A549 (cell line): Measurements from ENCODE around the gene PIAS4.

Experiments
- CBX2 ChIP-seq: fragments of 200-600 bp; sonication (generic); IDR thresholded peaks from 2 replicates; pipeline ENCODE4 v1.6.1; 2016; ENCODE audit warnings: low read depth, mild to moderate bottlenecking, borderline replicate concordance
- CEBPB ChIP-seq, 2 experiments: fragments of >200 bp in 1 of 2; sonication (Bioruptor Twin) in 1 of 2; formaldehyde crosslinking in 1 of 2; IDR thresholded peaks; 2 replicates each; pipeline ENCODE4 v1.6.1; 2012 to 2016
- CTCF ChIP-seq: fragments of >200 bp; sonication (Bioruptor Twin); formaldehyde crosslinking; IDR thresholded peaks from 3 replicates; pipeline ENCODE4 v1.5.1; 2016
- EHF ChIP-seq: fragments of 250-450 bp; sonication (Bioruptor Pico); IDR thresholded peaks from 2 replicates; pipeline ENCODE4 v1.5.0; 2020; ENCODE audit warnings: mild to moderate bottlenecking
- EHMT2 ChIP-seq: fragments of 200-600 bp; sonication (generic); IDR thresholded peaks from 2 replicates; pipeline ENCODE4 v1.6.1; 2016; ENCODE audit warnings: antibody characterized with exemption, low read depth, mild to moderate bottlenecking, moderate library complexity
- EP300 ChIP-seq, 2 experiments: fragments of >200 bp; sonication (Bioruptor Twin); formaldehyde crosslinking; IDR thresholded peaks; 2 replicates in 1 of 2; 3 replicates in 1 of 2; pipeline ENCODE4 v1.6.1; 2016 to 2017
- JUNB ChIP-seq: fragments of >200 bp; sonication (Bioruptor Twin); formaldehyde crosslinking; IDR thresholded peaks from 2 replicates; pipeline ENCODE4 v1.6.1; 2016
- KDM1A ChIP-seq: fragments of 200-600 bp; sonication (generic); IDR thresholded peaks from 2 replicates; pipeline ENCODE4 v1.6.1; 2016; ENCODE audit warnings: low read depth, mild to moderate bottlenecking
- MAX ChIP-seq: IDR thresholded peaks from 2 replicates; pipeline ENCODE4 v1.6.1; 2012
- PBX3 ChIP-seq: IDR thresholded peaks from 2 replicates; pipeline ENCODE4 v1.6.1; 2012
- POLR2A ChIP-seq: IDR thresholded peaks from 2 replicates; pipeline ENCODE4 v1.6.1; 2012; ENCODE audit warnings: mild to moderate bottlenecking, low read length
- RCOR1 ChIP-seq: fragments of 150-350 bp; IDR thresholded peaks from 2 replicates; pipeline ENCODE4 v1.6.1; 2014; ENCODE audit warnings: antibody characterized with exemption, low read length, low read depth
- RNF2 ChIP-seq: fragments of 200-600 bp; sonication (generic); IDR thresholded peaks from 2 replicates; pipeline ENCODE4 v1.6.1; 2016; ENCODE audit warnings: low read depth, mild to moderate bottlenecking, antibody characterized with exemption, moderate library complexity, borderline replicate concordance
- USF2 ChIP-seq: fragments of 450-650 bp; IDR thresholded peaks from 2 replicates; pipeline ENCODE4 v1.6.1; 2014; ENCODE audit warnings: antibody characterized with exemption

DNA sequence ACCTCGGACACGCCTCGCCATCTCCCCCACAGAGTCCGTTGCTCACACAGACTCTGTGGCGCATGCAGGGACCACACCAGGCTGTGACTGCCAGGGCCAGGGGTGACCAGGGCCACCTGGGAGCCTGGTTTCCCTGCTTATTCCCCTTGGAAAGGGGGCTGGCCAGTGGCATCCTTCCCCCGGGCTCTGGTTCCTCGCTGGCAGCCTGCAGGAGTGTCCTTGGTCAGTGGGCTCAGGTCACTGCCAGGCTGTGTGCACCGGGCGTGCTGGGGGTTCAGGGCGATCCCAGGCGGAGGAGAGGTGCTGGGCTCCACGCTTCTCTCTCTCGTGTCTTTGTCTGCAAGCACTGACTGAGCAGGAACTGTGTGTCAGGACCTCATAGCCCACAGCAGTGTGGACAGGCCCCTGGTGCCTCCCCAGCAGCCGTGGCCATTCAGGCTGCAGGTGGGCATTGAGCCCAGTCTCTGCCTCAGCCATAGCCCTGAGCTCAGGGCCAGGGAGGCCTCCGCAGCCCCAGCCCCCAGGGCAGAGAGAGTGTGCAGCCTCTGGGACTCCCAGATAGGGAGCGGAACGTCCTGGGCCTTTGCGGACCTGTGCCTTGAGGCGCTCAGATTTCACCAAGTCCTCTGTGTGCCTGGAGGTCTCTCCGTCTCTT lies 6.5 kb downstream of the PIAS4 start:
- TF ChIP-seq EHF (CRISPR knock-in tag) (no peak), POLR2A (no peak), RCOR1 (no peak), CTCF (no peak), RNF2 (no peak), CBX2 (no peak), EHMT2 (no peak), JUNB (no peak), KDM1A (no peak), CEBPB (IDR thresholded peaks at IDR 0.05) (no peak), USF2 (no peak), EP300 (IDR thresholded peaks at IDR 0.05) (no peak), PBX3 (no peak), MAX (no peak)
